ENCODE results near the gene FZD10. TPM values are rescaled to one million over a fixed set of nuclear protein-coding genes. Genes with fewer than 3 reads are reported as not detected.

The FZD10 gene
- total RNA-seq, 1 experiment from 2014 or later, result not detected

GRCh38 chr12:130131801-130132200 lies 30.5 kb upstream of the FZD10 start:
- intact Hi-C loops (cut with micrococcal nuclease; ENCODE audit: unreplicated experiment) (no loop called here), in situ Hi-C loops (cut with HindIII; ENCODE audit: low pct_unique_long_range_greater_than_20kb, low sequenced_read_pairs) (no loop called here)
- ATAC-seq, result no peak
- Histone ChIP-seq H3K27ac (ENCODE audit: low read length) (no peak overlapping the region), H3K36me3 (ENCODE audit: control insufficient read depth, insufficient read depth, low read length) (no peaks in the 10 kb centered on the region), H3K4me1 (ENCODE audit: control insufficient read depth, insufficient read depth, low read length) (no peaks in the 10 kb centered on the region), H3K27me3 (ENCODE audit: control insufficient read depth, insufficient read depth, low read length) (no peaks in the 10 kb centered on the region; the same call in 1 of the 2 replicates), H3K4me3 (ENCODE audit: low read depth in 2 of 2, low read length in 2 of 2) (no peak overlapping the region), H3K9me3 (ENCODE audit: control insufficient read depth, insufficient read depth, low read depth, low read length) (no peaks in the 10 kb centered on the region)
- ChIA-PET POLR2A (no interaction called here), CTCF (no interaction called here)
- BruUV-seq (replicated peaks), result no TSS peak
- DNase-seq (ENCODE audit: low read depth, low spot score), result no peak
- TF ChIP-seq REST (IDR thresholded peaks at IDR 0.05; ENCODE audit: insufficient read depth in 1 of 2, low read depth in 2 of 2, low read length in 1 of 2), result no peak
- TF ChIP-seq SIN3A (IDR thresholded peaks at IDR 0.05; ENCODE audit: borderline replicate concordance, insufficient read depth, low read depth, low read length), result no peak
- TF ChIP-seq CTCF (IDR thresholded peaks at IDR 0.05), result no peak
- no peak for TF ChIP-seq TCF7L2 (IDR thresholded peaks at IDR 0.05; ENCODE audit: low read depth, low read length)
- TF ChIP-seq POLR2AphosphoS5 (IDR thresholded peaks at IDR 0.05; ENCODE audit: low read depth, low read length), result no peak

GRCh38 chr12:130132831-130133511 lies 29.3 kb upstream of the FZD10 start:
- CTCF ChIA-PET, result no interaction called here
- Histone ChIP-seq H3K4me1 (ENCODE audit: control insufficient read depth, insufficient read depth, low read length) (no peaks in the 10 kb centered on the region), H3K9me3 (ENCODE audit: control insufficient read depth, insufficient read depth, low read depth, low read length) (no peaks in the 10 kb centered on the region), H3K36me3 (ENCODE audit: control insufficient read depth, insufficient read depth, low read length) (no peaks in the 10 kb centered on the region), H3K4me3 (ENCODE audit: low read depth in 2 of 2, low read length in 2 of 2) (no peak overlapping the region), H3K27ac (ENCODE audit: low read length) (no peak overlapping the region), H3K27me3 (ENCODE audit: control insufficient read depth, insufficient read depth, low read length) (no peaks in the 10 kb centered on the region; the same call in 1 of the 2 replicates)
- BruUV-seq (replicated peaks), result no TSS peak
- no peak for ATAC-seq
- TF ChIP-seq POLR2AphosphoS5 (IDR thresholded peaks at IDR 0.05; ENCODE audit: low read depth, low read length) (no peak), CTCF (IDR thresholded peaks at IDR 0.05) (no peak), REST (IDR thresholded peaks at IDR 0.05; ENCODE audit: insufficient read depth in 1 of 2, low read depth in 2 of 2, low read length in 1 of 2) (no peak), TCF7L2 (IDR thresholded peaks at IDR 0.05; ENCODE audit: low read depth, low read length) (no peak), SIN3A (IDR thresholded peaks at IDR 0.05; ENCODE audit: borderline replicate concordance, insufficient read depth, low read depth, low read length) (no peak)
- in situ Hi-C loops (cut with HindIII; ENCODE audit: low pct_unique_long_range_greater_than_20kb, low sequenced_read_pairs) (no loop called here), intact Hi-C loops (cut with micrococcal nuclease; ENCODE audit: unreplicated experiment) (no loop called here)
- no peak for DNase-seq (ENCODE audit: low read depth, low spot score)
- POLR2A ChIA-PET, result no interaction called here
